Measurements from ENCODE around the gene GALR2.
A peak's percentile ranks its signal among the peaks of the same experiment; 100 is the strongest.
"Not testable (repeated sequence)": the region's sequence is repeated elsewhere in the genome, so short reads cannot be mapped to it uniquely, and the experiment has no call there.

Gene GALR2

DNA sequence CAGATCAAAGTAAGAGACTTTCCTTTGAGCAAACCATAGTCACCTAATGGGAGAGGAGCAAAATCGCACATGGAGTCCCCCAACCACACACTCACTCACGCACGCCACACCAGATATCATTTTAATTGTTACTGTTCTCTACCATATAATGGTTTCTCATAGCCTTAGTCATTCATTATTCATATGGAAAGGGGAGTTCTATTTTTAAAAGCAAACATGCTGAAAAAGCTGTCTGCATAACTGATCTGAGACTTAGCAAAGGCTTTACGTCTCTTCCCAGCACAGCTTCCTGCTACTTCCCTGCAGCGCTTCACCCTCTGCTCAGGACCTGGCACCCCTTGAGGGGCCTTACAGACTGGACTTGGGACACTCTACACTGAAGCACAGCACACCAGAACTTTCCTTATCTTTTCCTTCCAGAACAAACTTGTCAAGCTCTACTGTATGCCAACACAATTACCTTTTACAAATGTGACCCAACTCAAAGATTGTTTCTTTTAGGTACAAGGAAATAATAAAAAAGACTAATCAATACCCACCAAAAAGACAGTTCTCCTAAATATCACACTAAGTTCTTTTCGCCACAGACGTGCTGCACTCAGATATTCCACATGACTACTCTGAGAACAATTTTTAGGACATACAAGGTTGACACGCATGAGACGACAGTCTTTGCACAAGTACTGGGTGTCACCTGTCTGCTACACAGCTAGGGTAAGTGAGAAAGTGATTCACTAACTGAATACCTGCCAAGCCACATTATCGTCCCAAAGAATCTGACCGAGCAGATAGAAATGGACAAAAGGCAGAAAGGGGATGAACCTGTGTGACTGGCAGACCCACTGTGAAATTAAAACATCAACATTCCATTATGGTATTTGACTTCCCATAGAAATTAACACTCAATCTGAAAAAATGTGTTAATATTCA is 23.8 kb upstream of the GALR2 start:
- no peak for DNase-seq (ENCODE audit: low read depth)

- DNase-seq (ENCODE audit: low read depth) = no peak
Observed at GRCh38 chr17:76051561-76051960, 23.0 kb upstream of the GALR2 start.

DNA sequence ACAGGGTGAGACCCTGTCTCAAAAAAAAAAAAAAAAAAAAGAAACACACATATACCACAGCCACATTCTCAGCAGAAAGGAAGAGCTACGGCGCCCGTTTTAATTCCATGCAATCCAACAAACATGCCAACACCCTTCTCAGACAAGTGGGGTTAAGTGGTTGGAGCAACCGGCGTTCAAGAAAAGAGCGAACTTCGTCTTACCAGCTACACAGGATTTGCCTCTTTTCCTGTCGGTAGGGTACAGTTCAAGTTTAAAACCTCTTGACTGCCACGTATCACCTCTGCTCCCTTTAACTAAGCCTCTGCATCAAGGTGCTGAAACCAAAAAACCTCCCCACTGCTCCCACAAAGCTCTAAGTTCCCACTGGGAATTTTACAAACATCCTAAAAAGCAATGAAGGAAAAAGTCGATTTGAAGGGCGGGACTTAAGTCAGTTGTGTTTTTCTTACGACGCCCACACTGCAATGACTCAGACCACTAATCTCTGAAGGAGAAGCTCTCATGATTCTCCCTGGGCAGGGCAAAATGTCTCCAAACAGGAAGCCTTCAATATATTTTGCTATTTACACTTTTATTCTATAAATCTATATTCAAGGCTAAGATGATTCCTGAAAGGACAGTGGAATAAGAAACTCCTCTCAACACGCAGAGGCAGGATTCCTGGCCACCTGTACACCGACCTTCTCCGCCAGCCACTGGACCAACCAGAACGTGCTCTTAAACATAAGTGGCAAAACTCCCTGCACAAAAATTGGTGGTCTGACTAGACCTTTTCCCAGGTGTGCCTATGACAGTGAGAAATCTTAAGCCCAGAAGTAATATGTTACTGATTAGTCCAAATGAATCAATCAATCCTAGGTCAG is 21.1 kb upstream of the GALR2 start:
- no peak for DNase-seq (ENCODE audit: low read depth)

GRCh38 chr17:76054112-76054476 is 20.5 kb upstream of the GALR2 start:
- no peak for DNase-seq (ENCODE audit: low read depth)

GRCh38 chr17:76056882-76057281 is 17.7 kb upstream of the GALR2 start:
- DNase-seq (ENCODE audit: low read depth) = no peak

DNA sequence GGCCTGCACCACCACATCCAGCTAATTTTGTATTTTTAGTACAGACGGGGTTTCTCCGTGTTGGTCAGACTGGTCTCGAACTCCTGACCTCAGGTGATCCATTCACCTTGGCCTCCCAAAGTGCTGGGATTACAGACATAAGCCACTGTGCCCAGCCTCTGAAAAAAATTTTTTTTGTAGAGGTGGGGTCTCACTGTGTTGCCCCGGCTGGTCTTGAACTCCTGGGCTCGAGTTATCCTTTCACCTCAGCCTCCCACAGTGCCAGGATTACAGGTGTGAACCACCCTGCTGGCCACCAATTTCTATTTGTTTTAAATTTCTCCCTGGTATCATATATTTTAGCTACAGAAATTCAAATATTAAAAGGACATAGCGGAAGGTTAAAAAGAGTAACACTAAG is 16.3 kb upstream of the GALR2 start:
- DNase-seq (ENCODE audit: low read depth) = not testable (repeated sequence)

DNA sequence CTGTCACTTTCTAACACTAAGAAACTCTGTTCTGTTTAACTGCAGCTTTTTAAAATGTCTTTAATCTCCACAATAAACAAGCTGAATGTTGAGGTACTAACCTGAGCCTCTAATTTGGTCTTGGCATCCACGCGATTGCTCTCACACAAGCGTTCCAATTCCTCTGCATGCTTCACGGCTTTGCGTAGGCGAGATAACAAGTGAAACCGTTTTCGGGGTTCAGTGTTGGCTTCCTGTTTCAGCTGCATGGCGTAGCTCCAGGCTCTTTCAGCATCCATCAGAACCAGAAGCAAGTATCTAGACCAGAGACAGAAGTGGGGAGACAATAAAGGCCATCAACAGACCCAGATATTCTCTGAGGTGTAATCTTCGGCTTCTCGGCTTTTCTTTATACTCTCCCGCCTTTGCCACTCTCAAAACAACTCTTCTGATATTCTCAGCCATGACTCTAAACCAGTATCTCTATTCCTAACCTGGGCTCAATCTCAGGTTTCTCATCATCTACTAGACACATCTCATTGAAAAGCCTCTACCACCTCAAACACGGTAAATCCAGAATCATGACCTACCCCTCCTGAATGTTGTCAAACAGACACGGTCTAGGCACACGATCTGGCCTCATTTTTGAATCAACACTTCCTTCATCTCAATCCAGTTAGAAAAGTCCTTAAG is 10.6 kb upstream of the GALR2 start:
- peak; percentile 35 for DNase-seq (ENCODE audit: low read depth)

DNA sequence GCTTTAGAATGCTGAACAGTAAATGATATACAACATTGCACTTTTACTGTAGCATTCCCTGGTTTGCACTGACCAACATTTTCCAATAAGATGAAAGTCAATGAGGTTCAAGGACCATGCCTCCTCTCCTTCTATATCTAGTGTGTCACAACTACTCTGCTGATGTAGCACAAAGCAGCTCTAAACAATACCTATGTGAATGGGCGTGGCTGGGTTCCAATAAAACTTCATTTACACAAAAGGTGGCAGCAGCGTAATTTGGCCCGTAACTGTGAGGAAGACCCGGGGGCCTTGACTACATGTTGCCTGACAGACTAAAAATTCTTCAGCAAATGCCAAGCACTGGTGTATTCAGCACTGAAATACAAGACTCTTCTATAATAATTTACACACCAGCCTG is 8.8 kb upstream of the GALR2 start:
- DNase-seq (ENCODE audit: low read depth) = no peak

DNA sequence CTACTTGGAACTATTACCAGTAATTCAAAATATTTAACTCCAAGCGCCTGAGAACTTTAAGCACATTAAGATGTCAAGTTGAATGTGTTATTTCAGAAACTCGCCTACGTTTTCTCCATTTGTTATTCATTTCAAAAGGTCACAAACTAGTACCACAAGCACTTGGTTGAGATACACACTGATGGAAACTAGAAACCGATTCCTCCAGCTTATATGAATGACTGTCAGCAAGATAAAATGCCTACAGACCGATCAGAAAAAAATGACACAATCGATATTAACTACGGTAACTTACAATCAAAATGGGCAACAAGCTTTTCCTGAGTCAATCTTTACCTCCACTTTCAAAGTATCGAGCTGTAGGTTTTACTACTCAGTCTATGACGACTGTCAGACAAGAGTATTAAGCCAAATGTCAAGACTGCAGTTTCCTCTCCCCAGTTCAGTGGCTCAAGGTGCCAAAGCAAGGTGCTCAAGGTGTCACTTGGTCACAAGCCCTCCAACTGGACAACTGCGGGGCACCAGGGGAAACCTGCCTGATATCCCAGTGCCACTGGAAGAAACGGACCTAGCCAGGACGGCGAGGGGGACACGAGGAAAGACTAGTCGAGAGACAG is 2.9 kb upstream of the GALR2 start:
- no peak for DNase-seq (ENCODE audit: low read depth)

- DNase-seq (ENCODE audit: low read depth) = peak; percentile 83
Observed at GRCh38 chr17:76072148-76072858, 2.3 kb upstream of the GALR2 start, which contains the start of gene SRP68. Gene SRP68, minus strand, starts transcription at chr17:76072517. Its CDS starts 26 bp downstream, at chr17:76072491.

DNA sequence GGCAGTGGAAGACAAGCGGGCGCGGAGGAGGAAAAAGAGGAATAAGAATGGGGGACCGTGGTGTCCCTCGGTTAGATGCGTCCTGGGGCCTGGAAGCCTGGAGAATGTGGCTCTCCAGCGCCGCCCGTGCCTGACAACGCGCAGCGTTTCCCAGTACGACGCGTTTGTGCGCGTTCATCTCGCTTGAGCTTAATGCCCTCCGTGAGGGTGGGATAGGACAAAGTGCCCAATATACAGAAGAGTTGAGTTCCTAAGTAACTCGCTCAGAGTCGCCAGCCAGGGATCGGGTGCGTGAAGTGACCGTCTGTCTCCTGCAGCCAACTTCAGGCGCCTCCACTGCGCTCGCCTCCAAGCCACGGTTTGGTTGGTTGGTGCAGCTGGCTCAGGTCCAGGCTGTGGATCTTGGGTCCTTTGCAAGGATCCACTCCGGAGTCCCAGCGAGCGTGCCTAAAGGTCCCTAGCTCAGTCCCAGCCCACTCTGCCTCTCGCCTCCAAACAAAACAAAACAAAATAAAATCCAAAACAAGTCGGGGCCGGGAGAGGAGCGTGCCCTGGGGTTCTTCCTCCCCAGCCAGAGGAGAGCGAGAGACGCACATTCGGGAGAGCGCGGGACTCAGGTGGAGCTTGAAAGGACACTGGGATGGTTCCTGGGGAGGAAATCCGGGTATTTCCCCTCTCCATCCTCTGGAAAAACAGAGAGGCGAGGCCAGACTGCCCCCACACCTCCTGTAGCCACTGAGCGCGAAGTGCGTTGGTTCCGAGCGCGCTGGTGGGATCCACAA is 974 bp downstream of the GALR2 start:
- no peak for DNase-seq (ENCODE audit: low read depth)

- no peak for DNase-seq (ENCODE audit: low read depth)
Observed at GRCh38 chr17:76076146-76076764, 1.7 kb downstream of the GALR2 start.

DNA sequence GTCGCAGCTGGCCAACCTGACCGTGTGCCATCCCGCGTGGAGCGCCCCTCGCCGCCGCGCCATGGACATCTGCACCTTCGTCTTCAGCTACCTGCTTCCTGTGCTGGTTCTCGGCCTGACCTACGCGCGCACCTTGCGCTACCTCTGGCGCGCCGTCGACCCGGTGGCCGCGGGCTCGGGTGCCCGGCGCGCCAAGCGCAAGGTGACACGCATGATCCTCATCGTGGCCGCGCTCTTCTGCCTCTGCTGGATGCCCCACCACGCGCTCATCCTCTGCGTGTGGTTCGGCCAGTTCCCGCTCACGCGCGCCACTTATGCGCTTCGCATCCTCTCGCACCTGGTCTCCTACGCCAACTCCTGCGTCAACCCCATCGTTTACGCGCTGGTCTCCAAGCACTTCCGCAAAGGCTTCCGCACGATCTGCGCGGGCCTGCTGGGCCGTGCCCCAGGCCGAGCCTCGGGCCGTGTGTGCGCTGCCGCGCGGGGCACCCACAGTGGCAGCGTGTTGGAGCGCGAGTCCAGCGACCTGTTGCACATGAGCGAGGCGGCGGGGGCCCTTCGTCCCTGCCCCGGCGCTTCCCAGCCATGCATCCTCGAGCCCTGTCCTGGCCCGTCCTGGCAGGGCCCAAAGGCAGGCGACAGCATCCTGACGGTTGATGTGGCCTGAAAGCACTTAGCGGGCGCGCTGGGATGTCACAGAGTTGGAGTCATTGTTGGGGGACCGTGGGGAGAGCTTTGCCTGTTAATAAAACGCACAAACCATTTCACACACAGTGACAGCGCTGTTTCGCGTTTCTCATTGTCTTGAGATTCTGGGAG is 2.4 kb downstream of the GALR2 start:
- DNase-seq (ENCODE audit: low read depth) = no peak

DNA sequence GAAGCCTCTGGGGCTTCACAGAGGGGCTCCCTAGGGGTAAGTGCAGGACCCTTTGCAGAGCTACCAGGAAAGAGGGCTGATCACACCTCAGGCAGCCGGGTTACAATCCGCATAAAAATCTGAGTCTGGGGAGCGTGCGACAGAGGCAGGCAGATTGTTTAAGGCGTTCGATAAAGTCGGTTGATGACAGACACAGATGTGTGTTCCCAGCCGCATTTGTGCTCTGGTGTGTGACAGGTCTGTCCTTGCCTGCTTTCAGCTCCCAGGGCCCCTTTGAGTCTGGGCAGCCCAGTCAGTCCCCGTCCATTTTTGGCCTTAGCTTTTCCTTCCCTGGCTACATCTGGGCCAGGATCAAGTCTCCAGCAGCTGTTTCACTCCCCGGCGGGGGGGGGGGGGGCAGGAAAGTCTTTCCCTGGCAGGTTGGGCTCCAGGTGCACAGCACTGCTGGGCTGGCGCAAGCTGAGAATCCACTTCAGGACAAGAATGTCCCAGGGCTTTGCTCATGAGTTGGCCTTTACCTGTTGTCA is 3.1 kb downstream of the GALR2 start:
- DNase-seq (ENCODE audit: low read depth) = no peak

GRCh38 chr17:76078370-76078769 is 3.8 kb downstream of the GALR2 start:
- not testable (repeated sequence) for DNase-seq (ENCODE audit: low read depth)

GRCh38 chr17:76078860-76079534 is 4.4 kb downstream of the GALR2 start, which contains the start of gene ZACN:
Gene ZACN, plus strand, starts transcription at chr17:76079182. Its CDS starts 83 bp downstream, at chr17:76079265.
- no peak for DNase-seq (ENCODE audit: low read depth)

- DNase-seq (ENCODE audit: low read depth) = no peak
Observed at GRCh38 chr17:76079535-76079955, 5.0 kb downstream of the GALR2 start.

All from activated T-cell treated with anti-CD3 and anti-CD28 coated beads for 48 hours (primary cell).